HG03103 (cell line): Measurements from ENCODE around the gene MYL4.

Experiments used
- ATAC-seq: cut with Tn5 transposase; IDR thresholded peaks from one replicate; pipeline ENCODE4 v1.9.1; 2021; ENCODE audit warnings: low read depth; ENCODE audit not compliant: unreplicated experiment

MYL4 gene

DNA sequence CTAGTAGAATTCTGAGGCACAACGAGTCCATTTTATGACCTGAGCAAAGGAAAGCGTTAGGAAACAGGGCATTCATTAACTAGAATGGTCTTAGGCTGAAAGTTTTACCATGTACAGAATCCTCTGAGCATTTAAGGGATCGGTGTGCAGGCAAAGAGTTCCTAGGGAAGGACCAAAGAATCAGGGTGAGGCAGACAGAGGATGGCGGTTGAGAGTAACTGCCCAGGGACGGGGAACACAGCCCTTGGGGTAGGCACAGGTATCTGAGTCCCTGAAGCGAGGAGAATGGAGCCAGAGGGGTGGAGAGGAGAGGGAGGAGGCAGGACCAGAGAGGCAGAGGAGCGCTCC is 30.4 kb downstream of the MYL4 start:
- ATAC-seq: no peak

DNA sequence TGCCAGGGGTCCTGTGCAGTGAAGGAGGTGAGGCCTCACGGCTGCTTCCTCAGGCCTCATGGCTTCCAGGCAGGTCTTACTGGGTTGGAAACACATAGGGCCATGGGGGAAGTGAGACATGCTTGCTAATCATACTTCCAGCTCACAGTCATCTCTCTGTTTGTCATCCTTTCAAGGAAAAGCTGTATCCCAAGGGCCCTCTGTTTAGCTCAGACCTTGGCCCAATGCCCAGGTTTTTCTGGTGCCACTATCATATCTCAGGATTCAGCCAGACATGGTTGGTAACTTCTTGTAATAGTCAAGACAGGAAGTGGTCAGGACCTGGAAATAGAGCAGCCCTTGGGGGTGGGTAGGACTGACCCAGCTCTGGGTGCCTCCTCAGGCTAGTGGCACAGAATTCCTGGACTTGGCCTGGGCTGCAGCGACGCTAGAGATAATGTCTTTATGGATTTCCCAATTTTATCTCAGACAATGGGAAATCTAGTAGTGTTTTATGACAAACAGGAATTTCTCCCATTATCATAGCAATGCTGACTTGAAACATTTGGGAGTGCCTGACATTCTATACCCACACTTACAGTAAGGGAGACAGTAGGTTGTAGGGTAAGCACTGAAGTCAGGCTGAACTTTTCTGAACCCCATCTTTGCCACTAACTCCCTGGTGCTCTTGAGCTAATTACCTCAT is 31.0 kb downstream of the MYL4 start:
- ATAC-seq: no peak

DNA sequence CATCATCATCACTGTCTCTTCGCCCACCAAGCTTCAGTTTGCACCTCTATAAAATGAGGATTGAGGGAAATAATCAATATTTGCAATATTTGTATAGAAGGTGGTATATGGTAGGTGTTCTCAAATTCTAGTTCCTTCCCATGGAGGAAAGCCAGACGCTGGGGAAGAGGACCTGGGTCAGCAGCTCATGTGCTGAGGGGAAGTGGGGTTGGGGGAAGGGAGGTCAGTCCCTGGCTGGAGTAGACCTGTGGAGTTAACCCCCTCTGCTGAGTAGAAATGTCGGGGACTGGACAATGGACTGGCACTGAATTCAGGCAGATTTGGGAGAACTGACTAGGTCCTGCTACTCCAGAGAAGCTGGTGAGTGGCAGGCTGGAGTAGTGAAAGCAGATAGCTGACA is 31.7 kb downstream of the MYL4 start:
- no peak for ATAC-seq

DNA sequence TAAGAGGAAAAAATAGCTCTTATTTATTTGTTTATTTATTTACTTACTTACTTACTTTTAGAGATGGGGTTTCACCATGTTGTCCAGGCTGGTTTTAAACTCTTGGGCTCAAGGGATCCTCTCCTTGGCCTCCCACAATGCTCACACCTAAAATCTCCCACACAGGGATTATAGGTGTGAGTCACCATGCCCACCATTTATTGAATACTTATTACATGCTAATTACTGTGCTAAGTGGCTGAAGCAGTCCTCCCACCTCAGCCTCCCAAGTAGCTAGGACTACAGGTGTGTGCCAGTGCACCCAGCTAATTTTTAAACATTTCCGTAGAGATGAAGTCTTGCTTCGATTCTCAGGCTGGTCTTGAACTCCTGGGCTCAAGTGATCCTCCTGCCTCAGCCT is 33.5 kb downstream of the MYL4 start:
- no peak for ATAC-seq

DNA sequence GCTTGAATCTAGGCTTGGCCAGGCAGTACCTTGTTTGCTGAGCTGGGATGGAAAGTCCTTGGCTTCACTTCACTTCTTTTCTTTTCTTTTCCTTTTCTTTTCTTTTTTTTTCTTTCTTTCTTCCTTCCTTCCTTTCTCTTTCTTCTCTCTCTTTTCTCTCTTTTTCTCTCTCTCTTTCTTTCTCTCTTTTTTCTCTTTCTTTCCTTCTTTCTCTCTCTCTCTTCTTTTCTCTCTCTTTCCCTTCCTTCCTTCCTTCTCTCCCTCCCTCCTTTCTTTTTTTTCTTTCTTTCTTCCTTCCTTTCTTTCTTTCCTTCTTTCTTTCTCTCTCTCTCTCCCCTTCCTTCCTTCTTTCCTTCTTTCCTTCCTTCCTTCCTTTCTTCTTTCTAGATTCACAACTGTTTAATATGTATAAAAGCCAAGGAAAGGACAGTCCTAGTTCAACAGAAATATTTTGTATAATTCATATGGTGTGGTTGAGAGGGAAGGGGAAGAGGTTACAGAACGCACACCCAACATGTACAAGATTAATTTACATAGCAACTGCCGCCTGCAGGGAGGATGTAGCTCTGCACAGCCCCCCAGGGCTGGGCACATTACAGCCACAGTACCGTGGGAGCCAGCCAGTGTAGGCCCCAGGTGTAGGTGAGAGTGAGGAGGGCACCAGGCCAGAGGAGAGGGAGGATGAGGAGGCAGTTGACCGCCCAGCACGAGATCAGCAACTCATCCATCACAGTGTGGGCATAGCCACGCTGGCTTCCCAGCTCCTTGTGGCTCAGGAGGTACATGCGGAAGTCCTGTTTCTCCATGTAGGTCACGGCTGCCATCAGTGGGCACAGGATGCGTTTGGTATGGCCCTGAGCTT is 34.8 kb downstream of the MYL4 start:
- no peak for ATAC-seq

DNA sequence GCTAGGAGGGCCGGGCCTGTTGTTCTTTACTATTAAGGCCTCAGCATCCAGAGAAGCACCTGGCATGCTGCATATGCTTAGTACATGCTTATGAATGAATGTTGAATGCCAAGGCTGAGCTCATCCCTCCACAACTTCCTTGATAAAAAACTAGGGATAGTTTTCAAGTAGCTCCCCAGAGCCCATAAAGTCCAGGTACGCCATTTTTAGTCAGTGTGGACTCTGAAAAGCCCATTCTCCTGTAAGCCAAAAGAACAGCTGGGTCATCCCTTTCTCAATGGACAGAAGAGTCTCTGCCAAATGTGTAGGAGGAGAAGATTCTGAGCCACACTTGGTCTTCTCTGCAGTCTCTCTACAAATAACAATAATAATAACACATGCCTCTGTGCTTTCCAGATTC is 35.5 kb downstream of the MYL4 start:
- no peak for ATAC-seq

DNA sequence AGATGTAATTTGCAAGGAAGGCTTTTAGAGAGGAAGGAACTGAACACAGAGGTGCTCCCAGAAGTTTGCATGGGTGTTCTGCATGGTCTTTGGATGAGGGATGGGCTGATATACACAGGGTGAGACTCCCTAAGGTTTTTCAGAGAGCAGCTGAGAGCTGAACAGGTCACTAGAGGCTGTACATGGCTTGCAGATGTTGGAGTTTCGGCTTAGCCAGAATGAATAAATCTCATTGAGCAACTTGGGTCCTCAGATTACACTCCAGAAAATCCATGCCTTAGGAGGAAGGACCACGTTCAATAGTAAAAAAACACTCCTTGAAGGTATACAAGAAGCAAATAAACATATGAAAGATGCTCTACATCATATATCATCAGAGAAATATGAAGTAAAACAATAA is 37.0 kb downstream of the MYL4 start:
- no peak for ATAC-seq

DNA sequence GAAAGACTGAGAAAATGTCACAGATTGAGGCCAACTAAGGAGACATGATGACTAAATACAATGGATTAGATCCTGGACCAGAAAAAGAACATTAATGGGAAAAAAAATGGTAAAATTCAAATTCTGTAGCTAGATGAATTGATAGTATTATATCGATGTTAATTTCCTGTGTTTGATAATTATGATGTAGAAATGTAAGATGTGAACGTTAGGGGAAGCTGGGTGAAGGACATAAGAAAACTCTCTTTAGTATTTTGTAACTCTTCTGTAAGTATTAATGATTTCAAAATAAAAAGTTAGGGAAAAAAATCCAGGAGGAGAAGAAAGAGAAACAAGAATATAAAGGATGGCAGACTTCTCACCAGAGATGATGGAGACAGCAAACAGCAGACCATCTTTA is 41.7 kb downstream of the MYL4 start:
- ATAC-seq: no peak

DNA sequence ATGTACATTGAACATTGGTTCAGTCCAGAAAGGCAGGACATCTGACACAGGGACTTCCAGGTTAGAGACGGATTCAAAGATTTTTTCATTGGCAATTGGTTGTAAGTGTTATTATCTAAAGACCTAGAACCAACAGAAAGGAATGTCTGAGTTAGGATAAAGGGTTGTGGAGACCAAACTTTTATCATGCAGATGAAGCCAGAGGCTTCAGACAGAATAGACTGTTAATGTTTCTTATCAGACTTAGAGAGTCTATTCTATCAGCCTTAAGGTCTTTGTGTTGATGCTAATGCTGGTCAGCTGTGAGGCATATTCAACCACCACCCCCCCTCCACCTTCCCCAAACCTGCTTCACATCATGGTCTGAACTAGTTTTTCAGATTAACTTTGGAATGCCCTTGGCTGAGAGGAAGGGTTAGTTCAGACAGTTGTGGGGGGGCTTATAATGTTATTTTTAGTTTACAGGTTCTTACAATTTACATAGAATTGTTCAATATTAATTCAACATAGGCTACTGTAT is 42.3 kb downstream of the MYL4 start:
- no peak for ATAC-seq

DNA sequence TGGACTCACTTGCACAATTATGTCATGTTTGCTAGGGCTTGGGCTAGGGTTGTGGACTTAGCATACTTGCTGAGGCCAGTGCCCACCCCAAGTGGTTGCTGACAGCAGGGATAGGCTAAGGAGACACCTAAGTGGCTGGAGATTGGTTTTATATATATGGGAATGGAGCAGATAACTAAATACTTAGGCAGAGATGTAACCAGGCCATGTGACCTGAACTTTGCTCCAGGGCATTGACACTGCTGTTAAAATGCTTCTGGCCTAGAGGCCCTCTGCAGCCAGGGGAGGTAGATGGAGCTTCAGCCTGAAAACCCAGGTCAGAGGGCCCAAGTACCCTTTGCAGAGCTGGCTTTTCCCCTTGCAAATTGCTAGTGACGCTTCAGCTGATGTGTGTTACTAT is 43.1 kb downstream of the MYL4 start:
- ATAC-seq: no peak

DNA sequence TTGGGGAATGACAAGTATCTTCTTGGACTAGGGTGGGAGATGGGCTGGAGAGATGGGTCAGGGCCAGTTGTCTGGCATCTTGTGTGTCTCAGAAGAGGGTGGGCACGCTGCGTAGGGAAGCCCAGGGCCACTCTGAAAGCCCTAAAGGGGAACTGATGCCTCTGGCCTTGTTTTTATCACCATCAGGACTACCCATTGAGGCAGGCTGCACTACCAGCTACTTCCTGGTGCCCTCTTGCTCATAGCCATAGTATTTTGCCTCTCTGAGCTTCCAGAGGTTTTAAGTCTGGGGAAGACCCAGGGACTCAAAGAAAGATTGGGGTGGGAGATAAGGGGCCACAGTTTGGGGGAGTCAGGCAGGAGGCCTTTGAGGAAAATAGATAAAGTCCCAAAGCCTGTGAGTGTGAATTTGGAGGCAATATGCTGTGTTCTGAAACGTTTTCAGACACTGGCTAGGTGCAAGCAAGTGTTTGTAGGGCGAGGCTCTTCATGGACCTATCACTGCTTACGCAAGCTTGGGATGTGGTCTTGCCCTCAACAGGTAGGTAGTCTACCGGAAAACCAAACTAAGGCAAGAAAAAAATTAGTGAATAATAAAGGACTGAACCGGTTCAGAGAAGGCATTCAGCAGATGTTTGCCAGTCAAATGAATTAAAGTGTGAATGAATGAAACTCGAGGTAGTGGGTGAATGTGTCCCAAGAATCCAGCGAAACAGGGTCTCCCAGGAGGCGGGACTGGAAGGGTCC is 43.8 kb downstream of the MYL4 start:
- ATAC-seq: no peak

DNA sequence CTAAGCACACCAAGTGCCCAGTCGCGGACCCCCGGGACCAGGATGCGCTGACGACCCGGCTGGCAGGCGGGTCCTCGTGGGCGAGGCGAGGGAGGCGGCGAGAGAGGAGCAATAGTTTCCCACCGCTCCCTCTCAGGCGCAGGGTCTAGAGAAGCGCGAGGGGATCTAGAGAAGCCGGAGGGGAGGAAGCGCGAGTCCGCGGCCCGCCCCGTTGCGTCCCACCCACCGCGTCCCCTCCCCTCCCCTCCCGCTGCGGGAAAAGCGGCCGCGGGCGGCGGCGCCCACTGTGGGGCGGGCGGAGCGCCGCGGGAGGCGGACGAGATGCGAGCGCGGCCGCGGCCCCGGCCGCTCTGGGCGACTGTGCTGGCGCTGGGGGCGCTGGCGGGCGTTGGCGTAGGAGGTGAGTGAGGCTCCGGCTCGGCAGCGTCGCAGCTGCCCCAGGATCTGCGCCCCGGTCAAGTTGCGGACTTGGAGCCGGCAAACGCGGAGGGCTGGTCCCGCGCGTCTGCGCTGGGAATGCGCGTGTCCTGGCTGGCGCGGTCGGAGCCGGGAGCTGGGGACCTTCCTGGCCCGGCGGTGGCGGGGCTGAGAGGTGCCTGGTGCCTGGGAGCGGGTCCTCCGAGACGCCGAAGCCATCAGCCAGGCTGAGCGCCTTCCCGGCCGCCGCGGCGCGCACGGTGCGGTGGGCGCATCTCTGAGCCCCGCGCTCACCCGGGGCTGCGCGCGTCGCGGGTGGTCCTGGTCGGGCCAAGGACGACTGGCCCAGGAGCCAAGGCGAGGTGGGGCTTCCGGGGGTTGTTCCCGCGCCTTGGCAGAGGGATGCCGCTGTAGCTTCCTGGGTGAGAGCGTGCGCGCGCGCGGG is 44.6 kb downstream of the MYL4 start, which contains the start of gene ITGB3:
Gene ITGB3, plus strand, starts transcription at position 287 of the 862 bp plus-strand sequence. Its CDS starts 35 bp downstream, at position 322.
- peak; percentile 66 for ATAC-seq

DNA sequence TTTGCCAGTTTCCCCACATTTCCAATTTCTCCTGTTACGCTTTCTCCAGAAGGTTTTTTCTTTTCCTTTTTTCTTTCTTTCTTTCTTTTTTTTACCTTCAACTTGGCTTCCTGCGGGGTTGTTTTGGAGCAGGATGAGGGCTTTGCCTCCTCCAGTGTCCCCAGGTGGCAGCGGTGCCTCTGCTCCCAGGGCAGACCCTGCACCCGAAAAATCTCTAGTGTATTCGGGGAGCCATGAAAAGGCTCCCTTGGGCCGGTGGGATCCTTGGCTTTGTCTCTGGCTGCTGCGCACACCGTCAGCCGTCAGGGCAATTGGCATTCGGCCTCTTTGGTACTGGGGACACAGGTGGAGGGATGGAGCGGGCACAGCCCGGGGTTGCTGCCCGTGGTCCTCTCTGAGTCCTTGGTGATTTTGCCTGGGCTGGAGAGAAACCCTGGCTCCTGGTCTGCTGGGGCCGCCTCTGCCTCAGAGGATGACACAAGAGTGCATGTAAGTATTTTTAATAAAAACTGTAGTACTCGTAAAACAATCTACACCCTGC is 45.3 kb downstream of the MYL4 start:
- no peak for ATAC-seq

DNA sequence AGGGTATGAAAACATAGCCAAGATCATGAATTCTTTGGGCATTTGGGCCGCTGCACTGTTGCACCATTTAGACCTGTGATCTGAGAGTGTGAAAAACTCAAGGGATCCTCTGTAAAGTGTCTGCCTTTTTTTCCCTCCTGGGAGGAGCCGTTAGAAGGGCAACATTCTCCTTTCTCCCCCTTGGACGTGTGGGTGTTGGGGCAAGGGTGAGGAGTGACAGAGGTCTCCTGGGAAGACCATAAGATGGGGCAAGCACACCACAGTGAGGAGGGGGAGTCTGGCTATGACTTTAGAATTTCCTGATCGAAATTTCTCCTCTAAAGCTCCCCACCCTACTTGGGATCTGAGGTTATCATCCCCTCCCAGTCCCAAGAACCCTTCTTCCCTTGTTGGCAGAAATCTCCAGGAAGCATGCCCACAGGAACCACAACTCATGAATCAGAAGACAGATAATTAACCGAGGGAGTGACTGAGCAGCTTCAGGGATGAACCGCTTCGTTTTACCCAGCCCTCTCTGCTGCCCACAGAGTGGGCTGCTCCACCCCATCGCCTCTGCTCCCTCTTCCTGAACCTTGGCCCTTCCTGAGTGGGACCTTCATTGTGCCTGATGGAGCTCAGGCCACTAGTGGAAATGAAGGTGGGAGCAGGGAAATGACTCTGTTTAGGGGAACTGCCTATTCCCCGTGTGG is 48.6 kb downstream of the MYL4 start:
- no peak for ATAC-seq

DNA sequence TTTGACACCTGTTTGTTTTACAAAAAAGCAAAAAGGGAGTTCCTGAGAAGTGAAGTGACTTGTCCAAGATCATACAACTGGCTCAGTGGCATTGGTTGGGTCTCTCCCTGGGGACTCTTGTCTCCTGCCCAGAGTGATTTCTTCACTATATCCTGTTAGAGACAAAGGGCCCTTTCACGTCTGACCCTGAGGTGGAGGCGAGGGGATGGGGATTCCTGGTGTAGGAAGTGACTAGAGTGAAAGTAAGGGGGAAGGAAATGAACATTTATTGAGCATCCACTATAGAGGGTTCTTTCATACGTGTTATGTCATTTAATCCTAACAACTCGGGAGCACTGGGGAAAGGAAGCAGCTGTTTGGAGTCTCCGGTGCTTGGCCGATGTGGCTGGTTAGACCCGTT is 53.4 kb downstream of the MYL4 start:
- no peak for ATAC-seq

DNA sequence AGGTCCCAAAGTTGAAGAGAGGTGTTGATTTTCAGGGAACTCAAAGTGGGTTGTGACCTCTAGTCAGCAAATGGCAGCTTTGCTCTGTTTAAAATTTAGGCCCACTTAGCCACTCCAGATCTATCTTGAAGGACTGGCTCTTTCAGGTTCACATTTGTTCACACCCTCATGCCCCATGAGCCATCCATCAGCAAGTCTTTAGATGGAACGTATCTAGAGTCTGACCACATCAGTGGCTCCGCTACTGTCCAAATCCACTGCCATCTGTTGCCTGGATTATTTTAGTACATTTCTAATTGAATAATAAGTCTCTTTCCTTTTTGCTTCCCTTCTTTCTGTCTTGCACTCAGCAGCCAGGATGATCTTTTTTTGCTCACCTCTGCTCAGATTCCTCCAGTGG is 55.0 kb downstream of the MYL4 start:
- ATAC-seq: no peak

DNA sequence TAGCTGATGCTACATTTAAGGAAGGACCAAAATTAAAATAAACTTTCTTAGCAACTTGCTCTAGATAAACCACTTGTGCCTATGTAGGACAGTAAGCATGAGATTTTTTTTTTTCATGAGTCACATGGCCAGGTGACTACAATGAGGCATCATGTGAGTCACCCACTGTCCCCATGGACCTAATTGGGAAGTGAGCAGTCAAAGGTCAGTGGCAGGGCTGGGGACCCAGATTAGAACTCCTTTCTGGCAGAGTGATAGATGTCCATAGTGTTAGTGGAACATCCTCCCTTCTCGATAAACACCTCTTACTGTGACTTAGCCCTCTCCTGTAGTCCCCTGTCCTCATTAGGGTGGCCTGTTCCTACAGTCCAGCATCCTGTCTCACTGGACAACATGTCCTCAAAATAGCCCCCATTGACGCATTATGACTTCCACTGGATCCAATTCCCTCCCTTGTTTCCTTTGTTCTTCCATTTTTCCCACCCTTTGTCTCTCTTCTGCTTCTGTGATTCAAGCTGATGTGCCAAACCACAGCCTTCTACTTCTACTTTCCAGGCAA is 56.9 kb downstream of the MYL4 start:
- ATAC-seq: no peak

DNA sequence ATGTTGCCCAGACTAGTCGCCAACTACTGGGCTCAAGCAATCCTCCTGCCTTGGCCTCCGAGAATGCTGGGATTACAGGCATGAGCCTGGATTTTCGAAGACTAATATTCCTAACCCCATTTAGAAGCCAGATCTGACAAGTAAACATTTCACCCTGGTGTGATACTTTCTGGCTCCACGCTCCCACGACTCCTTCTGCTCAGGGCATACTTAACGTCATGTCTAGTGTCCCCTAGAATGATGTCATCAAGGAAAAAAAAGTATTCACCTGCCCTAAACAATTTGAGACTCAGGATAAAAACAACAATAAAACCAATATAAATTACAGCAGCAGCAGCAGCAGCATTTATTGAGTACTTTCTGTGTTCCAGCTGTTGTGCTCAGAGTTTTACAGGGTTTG is 57.6 kb downstream of the MYL4 start:
- ATAC-seq: no peak

DNA sequence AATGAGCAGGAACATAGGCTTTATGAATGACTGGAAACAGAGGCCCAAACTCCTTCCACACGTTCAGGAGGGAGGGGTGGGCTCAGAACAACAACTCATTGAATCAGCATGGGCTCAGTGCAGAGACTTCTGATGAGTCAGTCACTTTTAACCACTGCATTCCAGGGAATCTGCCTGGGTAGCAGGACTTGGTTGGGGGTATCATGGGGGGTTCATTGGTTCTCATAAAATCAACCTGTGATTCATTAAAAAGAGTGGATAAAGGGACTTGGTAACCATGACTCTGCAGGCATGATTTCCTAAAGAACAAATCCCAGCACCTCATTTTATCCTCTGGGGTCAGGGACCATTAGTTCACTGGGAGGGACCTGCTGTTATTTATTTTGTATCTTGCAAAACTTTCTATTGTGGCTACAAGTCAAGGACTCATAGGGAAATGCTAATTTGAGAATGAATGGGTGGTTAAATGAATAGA is 58.2 kb downstream of the MYL4 start:
- no peak for ATAC-seq
